Hindlimb muscle (tissue), 1 donor: Measurements from ENCODE around the gene RTL9. TPM values are rescaled to one million over a fixed set of nuclear protein-coding genes. Genes with fewer than 3 reads are reported as not detected.
"Not testable (repeated sequence)": the region's sequence is repeated elsewhere in the genome, so short reads cannot be mapped to it uniquely, and the experiment has no call there.

ENCODE experiments used
- DNase-seq: peaks from one replicate; pipeline ENCODE4 v3.0.0-alpha.2; 2013
- polyA plus RNA-seq: library from polyadenylated mRNA; unstranded; fragments of 120-200 nt; gene quantifications from one replicate; pipeline ENCODE4 v1.2.1, GENCODE V29; 2013; ENCODE audit not compliant: insufficient read length

The RTL9 gene
- polyA plus RNA-seq, result 1.9 TPM

DNA sequence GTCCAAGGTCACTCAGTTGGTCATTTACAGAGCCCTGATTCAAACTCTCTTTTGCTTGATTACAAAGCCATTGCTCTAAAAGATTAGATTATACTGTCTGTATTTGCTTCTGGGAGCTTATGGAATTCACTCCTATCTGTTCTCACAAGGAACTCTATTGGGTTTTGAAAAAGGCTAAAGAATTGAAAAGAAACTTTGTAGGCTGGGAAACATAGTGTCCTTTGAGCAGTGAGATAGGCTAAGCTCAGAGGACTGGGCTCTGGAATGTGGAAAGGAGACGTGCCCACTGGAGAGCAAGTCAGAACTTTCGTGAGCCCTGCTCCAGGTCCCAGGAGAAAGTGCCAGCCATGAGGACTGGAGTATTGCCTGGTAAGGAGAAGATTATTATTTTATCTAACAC is at the start of gene RTL9:
RTL9 (plus strand) TSS at position 301 of the 400 bp plus-strand sequence. CDS start 91,770 bp downstream, outside the sequence.
- DNase-seq, result no peak

DNA sequence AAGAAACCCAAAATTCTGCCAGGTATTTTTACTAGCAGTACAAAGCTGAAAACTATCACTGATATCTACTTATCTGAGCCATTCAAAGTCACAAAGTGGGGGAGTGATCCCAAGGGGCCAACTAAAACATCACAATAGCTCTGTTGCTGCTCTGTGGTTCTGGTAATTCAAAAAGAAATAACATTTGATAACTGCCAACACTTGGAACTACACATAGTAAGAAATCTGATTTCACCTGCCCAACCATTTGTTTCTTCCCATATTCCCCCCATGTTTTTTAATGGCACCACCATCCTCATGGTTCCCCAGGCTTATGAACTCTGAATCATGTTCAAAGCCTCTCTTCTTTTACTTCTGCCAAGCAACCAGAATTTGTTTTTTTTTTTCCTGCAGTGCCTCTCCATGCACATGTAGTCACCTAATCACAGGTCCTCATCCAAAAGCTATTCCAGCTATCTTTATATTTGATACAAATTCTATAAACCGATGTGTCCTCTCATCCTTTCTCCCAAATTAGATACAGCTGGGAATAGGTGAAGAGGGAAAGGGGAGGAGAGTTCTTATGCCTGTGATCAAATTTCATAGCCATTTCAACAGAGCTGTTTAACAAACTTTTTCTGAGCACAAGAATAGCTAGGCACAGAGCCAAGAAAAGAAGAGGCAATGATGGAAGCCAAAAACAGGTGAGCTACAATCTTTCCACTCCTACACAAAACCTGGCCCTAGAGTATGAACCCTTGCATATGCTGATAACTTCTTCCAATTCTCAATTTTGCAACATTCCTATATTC is 48.5 kb upstream of the RTL9 start:
- no peak for DNase-seq

DNA sequence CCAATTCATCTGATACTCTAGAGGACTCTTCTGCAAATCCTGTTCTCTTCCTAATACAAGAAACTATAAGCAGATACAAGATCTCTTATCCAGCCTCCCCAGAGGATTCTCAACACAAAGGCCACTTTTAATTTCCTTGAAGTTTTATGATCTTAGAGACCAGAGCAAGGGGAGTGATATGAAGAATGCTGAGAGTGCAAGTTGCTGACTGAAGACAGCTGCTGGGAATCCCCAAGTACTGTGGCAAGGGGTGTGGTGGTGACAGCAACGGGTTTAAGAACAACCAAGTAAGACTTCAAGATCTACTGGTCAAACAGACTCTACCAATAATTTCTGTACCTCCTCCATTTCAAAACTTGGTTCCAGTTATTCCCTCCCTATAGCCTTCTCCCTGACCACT is 47.8 kb upstream of the RTL9 start:
- DNase-seq, result no peak

DNA sequence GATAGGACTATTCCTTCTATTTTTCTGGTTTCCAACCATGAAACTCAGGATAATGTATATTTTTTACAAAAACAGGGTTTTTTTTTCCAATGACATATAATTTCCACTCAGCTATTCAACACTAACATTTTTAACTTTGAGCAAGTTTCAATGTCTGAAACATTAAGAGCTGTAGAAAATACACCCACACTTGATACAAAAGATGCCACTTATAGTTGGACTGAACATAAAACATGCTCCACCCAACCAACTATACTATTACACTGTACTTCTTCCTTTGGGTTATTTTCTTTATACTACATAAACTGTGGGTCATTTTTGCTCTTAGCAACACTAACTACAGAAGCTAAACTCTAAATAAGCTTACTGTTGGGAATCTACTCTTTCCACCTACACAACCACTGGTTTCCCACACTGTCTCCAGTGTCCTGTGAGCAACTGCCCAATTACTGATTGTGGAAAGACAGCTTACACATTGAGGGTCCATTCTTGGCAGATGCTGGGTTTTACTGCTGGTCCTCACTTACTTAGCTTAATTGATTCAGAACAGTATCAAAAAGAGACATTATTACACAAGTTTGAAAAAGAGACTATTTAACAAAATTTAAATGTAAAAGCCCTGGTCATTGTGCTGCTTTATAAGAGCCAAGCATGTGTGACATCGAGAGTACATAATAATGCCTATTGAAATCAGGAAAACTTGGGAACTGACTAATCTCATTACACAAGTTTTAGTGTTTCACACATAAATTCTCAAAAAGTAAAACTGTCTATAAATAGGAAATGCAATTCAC is 47.0 kb upstream of the RTL9 start:
- DNase-seq, result no peak

DNA sequence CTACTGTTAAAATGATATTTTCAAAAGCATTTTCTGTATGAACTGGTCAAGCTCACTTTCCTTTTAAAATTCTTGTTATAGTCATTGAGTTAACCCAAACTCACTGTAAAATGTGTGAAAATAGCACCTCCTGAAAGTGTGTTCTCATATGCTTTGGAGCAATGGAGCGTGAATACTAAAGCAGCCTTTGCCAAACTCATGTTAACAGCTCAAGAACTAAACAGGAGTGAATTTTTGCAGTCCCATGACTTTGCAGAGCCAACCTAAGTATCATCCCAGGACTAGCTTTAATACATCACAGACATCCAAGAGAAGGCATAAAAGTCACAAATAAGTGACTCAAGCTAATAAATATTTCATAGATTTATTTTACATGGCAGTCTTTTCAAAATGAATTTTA is 43.1 kb upstream of the RTL9 start:
- DNase-seq, result no peak

DNA sequence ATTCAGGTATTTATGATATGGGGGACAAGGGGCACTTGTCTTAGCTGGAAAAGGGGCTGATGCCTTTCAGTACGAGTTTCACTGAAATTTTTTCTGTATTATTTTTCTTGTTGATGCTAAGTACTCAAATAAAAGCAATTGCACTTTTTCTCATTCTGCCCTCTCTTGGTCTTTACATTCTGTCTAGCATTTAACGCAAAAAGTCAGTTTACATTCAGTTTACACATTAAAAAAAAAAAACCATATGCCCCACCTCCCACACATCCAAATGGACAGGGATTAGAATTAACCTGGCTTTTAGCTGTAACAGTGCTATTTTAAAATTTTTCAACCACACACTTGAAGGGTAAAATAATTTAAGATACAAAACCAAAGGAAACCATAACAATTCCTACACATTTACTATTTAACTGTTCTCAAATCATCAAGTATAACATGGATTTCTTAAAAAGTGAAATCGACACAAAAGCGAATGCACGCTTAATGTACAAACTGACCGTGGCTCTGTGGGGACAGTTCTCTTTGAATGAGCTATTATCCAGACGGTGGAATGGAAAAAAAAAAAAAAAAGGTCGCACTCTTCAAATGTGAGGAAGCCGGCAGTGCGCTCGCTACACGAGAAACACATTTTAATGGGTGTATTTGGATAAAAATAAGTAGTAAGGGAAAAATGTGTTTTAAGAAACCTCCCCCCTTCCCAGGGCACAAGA is 42.1 kb upstream of the RTL9 start:
- peak; percentile 6 for DNase-seq

DNA sequence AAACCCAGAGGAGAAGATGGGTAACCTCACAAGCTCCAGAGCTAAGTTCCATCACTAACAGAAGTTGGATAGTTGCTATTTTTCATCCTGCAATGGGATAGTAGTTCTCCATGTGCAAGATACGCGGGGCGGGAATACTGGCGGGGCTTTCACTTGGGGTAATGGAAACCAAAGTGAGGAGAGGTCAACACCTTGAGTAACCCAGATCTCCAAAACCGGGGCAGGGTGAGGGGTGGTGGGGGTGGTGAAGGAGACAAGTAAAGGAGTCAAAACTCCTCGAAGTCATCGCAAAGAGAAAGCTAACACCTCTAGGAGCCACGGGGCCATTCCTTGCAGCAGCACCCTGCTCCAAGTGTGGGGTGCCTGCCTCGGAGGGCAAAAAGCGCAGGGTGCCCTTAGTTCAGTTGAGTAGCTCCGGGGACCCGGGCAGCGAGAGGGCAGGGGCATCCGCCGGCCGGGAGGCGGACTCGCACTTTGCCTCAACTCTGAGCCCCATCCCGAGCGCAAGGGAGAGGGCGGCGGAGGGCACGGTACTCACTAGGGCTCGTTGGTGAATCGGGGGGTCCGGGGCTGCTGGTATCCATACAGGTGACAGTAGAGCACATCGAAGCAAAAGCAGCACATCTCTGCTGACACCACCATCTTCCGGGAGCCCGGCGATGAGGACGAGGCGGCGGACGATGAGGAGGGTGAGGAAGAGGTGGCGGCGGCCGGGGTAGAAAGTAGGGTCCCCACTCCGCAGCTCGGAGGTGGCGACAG is 41.4 kb upstream of the RTL9 start:
- DNase-seq, result peak; percentile 22

DNA sequence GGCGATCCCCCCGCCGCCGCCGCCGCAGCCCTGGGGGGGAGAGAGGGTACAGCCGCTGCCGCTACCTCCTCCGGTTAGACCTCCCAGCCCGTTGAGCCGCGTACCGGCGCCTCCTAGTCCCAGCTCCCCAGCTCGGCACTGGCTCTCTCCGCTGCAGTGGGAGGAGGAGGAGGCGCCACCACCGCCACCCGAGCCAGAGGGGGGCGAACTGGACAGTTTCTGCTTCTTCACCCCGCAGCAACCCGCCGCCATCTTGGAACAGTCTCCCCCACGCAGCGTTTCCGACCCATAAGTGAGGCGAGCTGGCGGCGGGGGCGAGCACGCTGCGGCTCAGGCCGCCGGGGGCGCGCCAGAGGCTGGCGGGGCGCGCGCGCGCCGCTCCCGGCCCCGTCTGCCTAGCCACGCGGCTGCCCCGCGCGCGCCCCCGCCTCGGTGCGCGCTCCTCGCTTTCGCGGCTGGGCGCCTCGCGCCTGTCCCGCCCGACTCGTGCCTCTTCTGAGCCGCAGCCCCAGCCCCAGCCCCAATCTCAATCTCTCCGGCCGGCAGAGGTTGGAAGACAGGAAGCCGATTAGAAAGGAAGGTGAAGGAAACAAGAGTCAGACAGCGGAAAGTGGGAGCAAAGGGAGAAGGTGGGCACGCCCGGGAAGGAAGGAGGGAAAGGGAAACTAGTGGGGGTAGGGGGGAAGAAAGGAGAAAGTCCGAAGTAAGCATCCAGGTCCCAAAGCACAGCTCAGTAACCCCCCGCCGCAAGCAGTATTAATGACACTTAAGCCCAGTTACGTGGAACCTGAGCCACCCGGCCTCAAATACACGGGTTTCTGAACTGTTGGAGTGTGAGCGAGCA is 40.6 kb upstream of the RTL9 start, which contains the start of gene AMMECR1:
AMMECR1 (minus strand) TSS at position 266 of the 844 bp plus-strand sequence; CDS start at position 252, 14 bp downstream.
- peak; percentile 88 for DNase-seq

DNA sequence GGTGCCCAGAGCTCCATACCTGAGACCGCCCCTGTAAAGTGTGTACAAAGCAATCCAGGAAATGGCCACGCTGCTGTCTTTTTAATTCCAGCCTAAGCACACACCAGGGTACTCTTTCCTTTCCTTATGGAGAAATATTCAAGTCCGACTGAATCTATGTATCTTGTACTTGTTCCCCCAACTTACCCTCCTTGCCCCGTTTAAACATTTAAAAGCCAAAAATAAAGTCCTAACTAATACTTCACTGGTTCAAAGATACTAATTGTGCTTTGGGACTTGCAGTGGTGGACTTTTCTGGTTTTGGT is 40.0 kb upstream of the RTL9 start:
- no peak for DNase-seq

DNA sequence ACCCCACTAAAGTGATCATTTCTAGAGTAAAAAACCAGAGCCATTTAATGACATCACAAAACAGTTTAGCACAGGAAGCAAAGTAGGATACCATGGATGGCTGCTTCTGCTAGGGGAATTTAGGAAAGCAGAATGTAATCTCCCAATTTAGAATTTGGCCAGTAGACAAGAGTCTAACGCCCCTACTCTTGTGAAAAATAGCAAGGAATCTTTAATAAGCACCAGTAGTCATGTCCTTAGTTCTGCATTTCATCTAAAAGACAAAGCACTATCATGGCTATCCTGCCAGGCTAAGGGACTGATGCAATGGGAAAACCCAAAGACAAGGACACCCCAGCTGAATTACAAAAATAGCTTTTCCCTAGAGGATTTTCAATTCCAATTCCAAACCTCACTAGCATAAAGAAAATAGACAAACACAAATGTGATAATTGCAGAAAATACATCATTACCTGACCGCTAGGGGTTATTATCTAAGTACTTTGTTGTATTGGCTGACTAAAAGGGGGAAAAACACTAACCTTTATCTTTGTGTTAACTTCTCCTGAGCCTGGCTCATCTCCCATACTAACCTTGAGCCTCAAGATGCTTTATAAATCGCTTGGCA is 38.2 kb upstream of the RTL9 start:
- DNase-seq, result no peak

DNA sequence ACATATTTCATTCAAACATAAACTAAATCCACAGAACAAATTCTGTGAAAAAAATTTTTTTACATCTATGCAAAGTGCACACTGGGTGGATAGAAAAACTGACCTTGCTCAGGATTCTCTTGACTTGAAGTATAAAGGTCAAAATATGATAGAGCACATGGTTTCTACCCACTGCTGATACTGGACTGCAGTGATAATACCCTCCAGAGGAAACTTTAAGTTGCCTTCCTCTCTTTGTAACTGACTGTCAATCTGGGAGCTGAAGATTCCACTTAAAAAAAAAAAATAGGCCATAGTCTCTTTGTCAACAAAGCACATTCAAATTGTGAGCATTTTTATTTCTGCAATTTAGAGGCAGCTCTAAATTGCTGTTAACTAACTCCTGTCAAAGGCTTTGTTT is 37.6 kb upstream of the RTL9 start:
- no peak for DNase-seq

DNA sequence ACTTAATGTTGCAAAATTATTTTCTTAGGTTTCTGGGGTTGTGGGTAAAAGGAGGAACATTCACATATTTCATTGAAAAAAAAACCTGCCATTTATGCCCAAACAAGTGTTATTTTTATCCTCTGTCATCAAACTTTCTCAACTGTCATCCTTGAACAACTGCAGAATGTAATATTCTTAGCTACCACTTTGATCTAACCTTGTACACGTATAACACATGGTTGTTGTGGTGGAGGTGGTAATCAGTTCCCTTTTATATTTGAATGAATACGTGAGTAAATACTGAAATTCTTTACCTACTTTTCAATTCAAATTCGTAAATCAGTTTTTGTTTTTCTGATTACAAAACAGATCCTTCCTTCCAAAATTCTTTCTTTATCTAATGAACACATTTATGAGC is 37.0 kb upstream of the RTL9 start:
- DNase-seq, result no peak

DNA sequence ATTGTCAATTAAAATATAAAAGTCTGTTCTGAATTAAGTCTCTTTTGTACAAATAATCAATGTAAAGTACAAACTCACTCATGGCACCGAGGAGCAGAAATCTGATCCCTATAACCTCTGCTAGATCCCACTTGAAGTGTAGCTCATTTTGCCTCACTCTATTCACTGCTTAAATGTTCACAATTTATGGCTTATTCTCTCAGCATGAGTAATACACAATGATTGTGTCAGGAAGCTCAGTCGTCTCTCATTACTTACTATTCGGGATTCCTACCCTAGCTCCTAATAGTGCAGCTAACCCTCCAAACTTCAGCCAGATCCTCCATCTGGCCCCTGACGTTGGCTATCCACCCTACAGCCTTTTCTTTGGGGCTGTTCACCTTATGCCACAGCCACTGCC is 36.0 kb upstream of the RTL9 start:
- DNase-seq, result no peak

DNA sequence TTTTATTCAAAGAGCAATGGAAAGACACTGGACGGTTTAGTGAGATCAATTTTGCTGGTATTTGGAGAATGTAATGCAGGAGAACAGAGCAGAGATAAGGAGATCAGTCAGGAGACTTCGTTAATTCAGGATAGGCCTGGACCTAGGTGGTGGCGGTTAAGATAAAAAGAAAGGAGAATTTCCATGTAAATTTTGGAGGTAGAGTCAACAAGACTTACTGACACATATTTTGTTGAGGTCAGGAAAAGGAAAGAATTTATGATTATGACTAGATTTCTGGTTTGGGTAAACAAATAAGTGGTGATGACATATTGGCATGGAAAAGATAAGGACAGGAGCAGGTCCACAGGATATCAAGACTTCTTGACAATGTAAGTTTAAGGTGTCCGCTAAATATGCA is 31.9 kb upstream of the RTL9 start:
- DNase-seq, result no peak

DNA sequence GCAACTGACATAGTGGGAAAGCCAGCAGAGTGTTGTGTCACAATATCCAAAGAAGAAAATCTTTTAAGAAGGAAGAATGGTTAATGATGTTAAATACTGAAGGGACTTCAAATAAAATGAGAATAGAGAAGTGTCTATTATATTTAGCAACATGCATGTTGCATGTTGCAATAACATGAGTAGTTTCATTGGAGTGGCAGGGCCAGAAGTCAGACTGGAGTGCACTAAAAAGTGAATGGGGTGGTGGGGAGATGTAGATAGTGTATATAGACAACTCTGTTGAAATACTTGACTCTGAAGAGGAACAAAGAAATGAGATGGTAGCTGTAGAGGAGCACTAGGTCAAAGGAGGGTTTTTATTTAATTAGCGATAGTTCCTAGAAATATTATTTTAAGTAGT is 31.3 kb upstream of the RTL9 start:
- no peak for DNase-seq

DNA sequence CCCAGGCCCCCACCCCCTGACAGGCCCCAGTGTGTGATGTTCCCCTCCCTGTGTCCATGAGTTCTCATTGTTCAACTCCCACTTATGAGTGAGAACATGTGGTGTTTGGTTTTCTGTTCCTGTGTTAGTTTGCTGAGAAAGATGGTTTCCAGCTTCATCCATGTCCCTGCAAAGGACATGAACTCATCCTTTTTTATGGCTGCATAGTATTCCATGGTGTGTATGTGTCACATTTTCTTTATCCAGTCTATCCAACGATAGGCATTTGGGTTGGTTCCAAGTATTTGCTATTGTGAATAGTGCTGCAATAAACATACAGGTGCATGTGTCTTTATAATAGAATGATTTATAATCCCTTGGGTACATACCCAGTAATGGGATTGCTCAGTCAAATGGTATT is 30.0 kb upstream of the RTL9 start:
- not testable (repeated sequence) for DNase-seq

DNA sequence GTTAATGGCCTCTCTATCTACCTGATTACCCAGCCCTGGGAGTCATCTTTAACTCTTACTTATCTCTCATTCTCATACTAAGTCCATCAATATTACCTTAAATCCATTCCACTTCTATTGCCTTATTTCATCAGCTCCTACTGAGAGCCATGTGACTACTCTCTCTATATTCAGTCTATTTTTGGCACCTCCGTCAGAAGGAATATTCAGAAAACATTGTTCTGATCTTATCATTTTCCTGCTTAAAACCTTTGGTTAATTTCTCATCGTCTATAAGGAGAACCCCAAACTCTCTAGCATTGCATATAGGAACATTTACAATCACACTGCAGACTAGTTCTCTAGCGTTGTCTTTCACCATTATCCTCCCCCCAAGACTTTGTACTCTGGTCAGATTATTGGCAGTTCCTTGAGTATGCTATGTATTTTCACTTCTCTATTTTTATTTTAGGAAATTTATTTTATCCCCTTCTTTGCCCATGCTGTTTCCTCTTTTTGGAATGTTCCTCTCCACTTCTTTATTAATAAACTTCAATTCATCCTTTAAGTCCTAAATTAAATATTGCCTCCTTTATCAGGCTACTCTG is 27.1 kb upstream of the RTL9 start:
- DNase-seq, result no peak

DNA sequence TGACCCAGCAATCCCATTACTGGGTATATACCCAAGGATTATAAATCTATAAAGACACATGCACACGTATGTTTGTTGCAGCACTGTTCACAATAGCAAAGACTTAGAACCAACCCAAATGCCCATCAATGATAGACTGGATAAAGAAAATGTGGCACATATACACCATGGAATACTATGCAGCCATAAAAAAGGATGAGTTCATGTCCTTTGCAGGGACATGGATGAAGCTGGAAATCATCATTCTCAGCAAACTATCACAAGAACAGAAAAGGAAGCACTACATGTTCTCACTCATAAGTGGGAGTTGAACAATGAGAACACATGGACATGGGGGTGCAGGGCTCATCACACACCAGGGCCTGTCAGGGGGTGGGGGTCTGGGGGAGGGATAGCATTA is 25.2 kb upstream of the RTL9 start:
- not testable (repeated sequence) for DNase-seq

DNA sequence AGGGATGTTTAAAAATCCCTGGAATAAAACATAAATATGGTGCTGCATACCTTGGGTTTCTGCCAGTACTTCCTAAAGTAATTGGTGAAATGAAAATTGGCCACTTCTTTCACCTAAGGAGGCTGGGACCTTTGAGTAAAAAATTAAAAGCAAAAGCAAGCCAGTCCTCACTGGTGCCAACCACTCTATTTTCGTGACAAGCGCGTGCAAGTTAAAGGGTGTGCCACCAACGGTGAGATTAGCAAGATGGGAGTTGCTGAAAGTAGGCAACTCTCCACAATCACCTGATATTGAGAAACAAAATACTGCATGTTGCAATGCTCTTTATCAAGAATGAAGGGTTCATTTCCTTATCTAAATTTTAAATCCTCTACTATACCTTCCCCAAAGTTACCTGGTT is 19.7 kb upstream of the RTL9 start:
- DNase-seq, result no peak

DNA sequence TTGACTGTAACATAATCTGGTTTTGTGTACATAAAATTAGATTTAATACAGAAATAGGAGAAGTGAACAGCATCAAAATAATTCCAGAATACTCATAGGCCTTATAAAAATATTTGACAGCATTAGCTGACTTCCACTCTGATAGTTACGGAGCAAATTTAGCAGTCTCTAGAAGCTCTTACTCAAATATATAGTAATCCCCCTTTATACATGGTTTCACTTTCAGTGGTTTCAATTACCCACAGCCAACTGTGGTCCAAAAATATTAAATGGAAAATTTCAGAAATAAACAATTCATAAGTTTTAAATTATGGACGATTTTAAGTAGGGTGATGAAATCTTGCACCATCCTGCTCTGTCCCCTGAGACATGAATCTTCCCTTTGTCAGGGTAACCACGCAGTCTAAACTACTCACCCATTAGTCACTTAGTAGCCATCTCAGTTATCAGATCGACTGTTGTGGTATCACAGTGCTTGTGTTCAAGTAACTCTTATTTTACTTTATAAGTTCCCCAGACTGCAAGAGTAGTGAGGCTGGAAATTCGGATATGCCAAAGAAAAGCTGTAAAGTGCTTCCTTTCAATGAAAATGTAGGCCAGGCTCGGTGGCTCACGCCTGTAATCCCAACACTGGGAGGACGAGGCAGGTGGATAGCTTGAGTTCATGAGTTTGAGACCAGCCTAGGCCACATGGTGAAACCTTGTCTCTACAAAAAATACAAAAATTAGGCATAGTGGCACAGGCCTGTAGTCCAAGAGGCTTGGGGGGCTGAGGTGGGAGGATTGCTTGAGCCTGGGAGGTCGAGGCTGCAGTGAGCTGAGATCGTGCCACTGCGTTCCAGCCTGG is 17.2 kb upstream of the RTL9 start:
- no peak for DNase-seq
